ENCODE measurements around the gene AGFG1.

Gene AGFG1

GRCh38 chr2:227562581-227562980 lies 90.6 kb downstream of the AGFG1 start:
- Histone ChIP-seq H3K4me2 (ENCODE audit: low read length) (no peak overlapping the region), H3K9me3 (replicated peaks; ENCODE audit: low read length) (no peaks in the 10 kb centered on the region), H3K4me1 (ENCODE audit: control insufficient read depth, insufficient read depth, low read length) (no peaks in the 10 kb centered on the region), H3K4me3 (ENCODE audit: low read length) (no peak overlapping the region), H3K9ac (ENCODE audit: low read depth, low read length) (no peak overlapping the region), H3K27me3 (ENCODE audit: control insufficient read depth, insufficient read depth, low read length) (no peaks in the 10 kb centered on the region), H3K36me3 (ENCODE audit: insufficient read depth, low read length) (peaks cover 26% of the 10 kb centered on the region)

DNA sequence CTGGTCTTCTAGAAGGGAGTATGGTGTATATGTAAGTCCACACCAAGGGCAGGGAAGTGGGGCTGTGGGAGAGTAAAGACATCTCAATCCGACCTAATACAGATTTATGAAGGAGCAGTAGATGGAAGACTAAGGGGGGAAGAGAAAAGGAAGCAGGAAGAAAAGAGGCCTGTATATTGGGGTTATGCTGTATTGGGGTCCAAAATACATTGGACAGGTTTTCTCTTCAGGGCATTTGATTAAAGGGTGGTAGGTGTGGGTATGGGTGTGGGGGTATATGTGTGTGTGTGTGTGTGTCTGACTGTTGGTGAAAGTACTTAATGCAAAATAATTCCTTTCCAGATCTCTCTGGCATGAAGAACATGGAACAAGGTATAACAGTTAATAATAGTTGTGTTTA lies 93.1 kb downstream of the AGFG1 start:
- Histone ChIP-seq H3K4me2 (ENCODE audit: low read length) (no peak overlapping the region), H3K9me3 (replicated peaks; ENCODE audit: low read length) (no peaks in the 10 kb centered on the region), H3K27me3 (ENCODE audit: control insufficient read depth, insufficient read depth, low read length) (no peaks in the 10 kb centered on the region), H3K4me3 (ENCODE audit: low read length) (no peak overlapping the region), H3K36me3 (ENCODE audit: insufficient read depth, low read length) (peaks cover 18% of the 10 kb centered on the region), H3K4me1 (ENCODE audit: control insufficient read depth, insufficient read depth, low read length) (no peaks in the 10 kb centered on the region), H3K9ac (ENCODE audit: low read depth, low read length) (no peak overlapping the region)

- H3K27me3 ChIP-seq (ENCODE audit: control insufficient read depth, insufficient read depth, low read length), result no peaks in the 10 kb centered on the region
- no peak overlapping the region for H3K9ac ChIP-seq (ENCODE audit: low read depth, low read length)
- H3K4me3 ChIP-seq (ENCODE audit: low read length), result no peak overlapping the region
- no peaks in the 10 kb centered on the region for H3K4me1 ChIP-seq (ENCODE audit: control insufficient read depth, insufficient read depth, low read length)
- no peaks in the 10 kb centered on the region for H3K9me3 ChIP-seq (replicated peaks; ENCODE audit: low read length)
- no peak overlapping the region for H3K4me2 ChIP-seq (ENCODE audit: low read length)
- peaks cover 15% of the 10 kb centered on the region for H3K36me3 ChIP-seq (ENCODE audit: insufficient read depth, low read length)
Observed at GRCh38 chr2:227566012-227566411, 94.1 kb downstream of the AGFG1 start.

- H3K9ac ChIP-seq (ENCODE audit: low read depth, low read length), result no peak overlapping the region
- H3K4me2 ChIP-seq (ENCODE audit: low read length), result no peak overlapping the region
- H3K4me1 ChIP-seq (ENCODE audit: control insufficient read depth, insufficient read depth, low read length), result no peaks in the 10 kb centered on the region
- no peaks in the 10 kb centered on the region for H3K9me3 ChIP-seq (replicated peaks; ENCODE audit: low read length)
- peaks cover 4% of the 10 kb centered on the region for H3K36me3 ChIP-seq (ENCODE audit: insufficient read depth, low read length)
- H3K4me3 ChIP-seq (ENCODE audit: low read length), result no peak overlapping the region
- no peaks in the 10 kb centered on the region for H3K27me3 ChIP-seq (ENCODE audit: control insufficient read depth, insufficient read depth, low read length)
Observed at GRCh38 chr2:227568852-227569169, 96.9 kb downstream of the AGFG1 start.

DNA sequence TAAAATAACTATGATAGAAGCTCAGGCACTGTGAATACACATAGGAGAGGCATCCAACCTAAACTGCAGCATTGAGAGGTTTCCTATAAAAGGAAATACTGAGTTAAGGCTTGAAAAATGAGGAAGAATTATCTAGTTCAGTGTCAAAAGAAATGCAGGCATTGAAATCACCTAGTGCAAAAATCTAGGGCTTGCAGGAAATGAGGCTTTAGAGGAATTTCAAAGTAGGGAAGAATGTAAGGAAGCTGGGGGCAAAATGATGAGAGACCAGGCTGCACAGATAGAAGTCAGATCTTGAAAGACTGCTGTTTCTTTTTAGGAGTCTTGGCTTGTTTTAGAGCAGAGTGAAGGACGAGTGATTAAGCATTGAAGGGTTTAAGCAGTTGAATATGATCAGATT lies 98.7 kb downstream of the AGFG1 start:
- Histone ChIP-seq H3K9me3 (replicated peaks; ENCODE audit: low read length) (no peaks in the 10 kb centered on the region), H3K4me1 (ENCODE audit: control insufficient read depth, insufficient read depth, low read length) (no peaks in the 10 kb centered on the region), H3K9ac (ENCODE audit: low read depth, low read length) (no peak overlapping the region), H3K4me3 (ENCODE audit: low read length) (no peak overlapping the region), H3K27me3 (ENCODE audit: control insufficient read depth, insufficient read depth, low read length) (no peaks in the 10 kb centered on the region), H3K36me3 (ENCODE audit: insufficient read depth, low read length) (no peaks in the 10 kb centered on the region), H3K4me2 (ENCODE audit: low read length) (no peak overlapping the region)

GRCh38 chr2:227576110-227576509 lies 104.2 kb downstream of the AGFG1 start:
- H3K4me3 ChIP-seq (ENCODE audit: low read length), result no peak overlapping the region
- H3K36me3 ChIP-seq (ENCODE audit: insufficient read depth, low read length), result no peaks in the 10 kb centered on the region
- no peak overlapping the region for H3K4me2 ChIP-seq (ENCODE audit: low read length)
- H3K9ac ChIP-seq (ENCODE audit: low read depth, low read length), result no peak overlapping the region
- no peaks in the 10 kb centered on the region for H3K9me3 ChIP-seq (replicated peaks; ENCODE audit: low read length)
- H3K27me3 ChIP-seq (ENCODE audit: control insufficient read depth, insufficient read depth, low read length), result no peaks in the 10 kb centered on the region
- no peaks in the 10 kb centered on the region for H3K4me1 ChIP-seq (ENCODE audit: control insufficient read depth, insufficient read depth, low read length)

- Histone ChIP-seq H3K27me3 (ENCODE audit: control insufficient read depth, insufficient read depth, low read length) (no peaks in the 10 kb centered on the region), H3K9me3 (replicated peaks; ENCODE audit: low read length) (no peaks in the 10 kb centered on the region), H3K36me3 (ENCODE audit: insufficient read depth, low read length) (no peaks in the 10 kb centered on the region), H3K4me1 (ENCODE audit: control insufficient read depth, insufficient read depth, low read length) (no peaks in the 10 kb centered on the region), H3K9ac (ENCODE audit: low read depth, low read length) (no peak overlapping the region), H3K4me3 (ENCODE audit: low read length) (no peak overlapping the region), H3K4me2 (ENCODE audit: low read length) (no peak overlapping the region)
Observed at GRCh38 chr2:227576812-227577211, 104.9 kb downstream of the AGFG1 start.

GRCh38 chr2:227577555-227577954 lies 105.6 kb downstream of the AGFG1 start:
- H3K9me3 ChIP-seq (replicated peaks; ENCODE audit: low read length), result peaks cover 3% of the 10 kb centered on the region
- no peaks in the 10 kb centered on the region for H3K36me3 ChIP-seq (ENCODE audit: insufficient read depth, low read length)
- no peaks in the 10 kb centered on the region for H3K27me3 ChIP-seq (ENCODE audit: control insufficient read depth, insufficient read depth, low read length)
- H3K4me3 ChIP-seq (ENCODE audit: low read length), result no peak overlapping the region
- no peak overlapping the region for H3K4me2 ChIP-seq (ENCODE audit: low read length)
- H3K9ac ChIP-seq (ENCODE audit: low read depth, low read length), result no peak overlapping the region
- no peaks in the 10 kb centered on the region for H3K4me1 ChIP-seq (ENCODE audit: control insufficient read depth, insufficient read depth, low read length)

- H3K4me1 ChIP-seq (ENCODE audit: control insufficient read depth, insufficient read depth, low read length), result no peaks in the 10 kb centered on the region
- no peak overlapping the region for H3K4me3 ChIP-seq (ENCODE audit: low read length)
- peaks cover 3% of the 10 kb centered on the region for H3K9me3 ChIP-seq (replicated peaks; ENCODE audit: low read length)
- no peaks in the 10 kb centered on the region for H3K27me3 ChIP-seq (ENCODE audit: control insufficient read depth, insufficient read depth, low read length)
- H3K9ac ChIP-seq (ENCODE audit: low read depth, low read length), result no peak overlapping the region
- no peaks in the 10 kb centered on the region for H3K36me3 ChIP-seq (ENCODE audit: insufficient read depth, low read length)
- H3K4me2 ChIP-seq (ENCODE audit: low read length), result no peak overlapping the region
Observed at GRCh38 chr2:227578642-227579041, 106.7 kb downstream of the AGFG1 start.

DNA sequence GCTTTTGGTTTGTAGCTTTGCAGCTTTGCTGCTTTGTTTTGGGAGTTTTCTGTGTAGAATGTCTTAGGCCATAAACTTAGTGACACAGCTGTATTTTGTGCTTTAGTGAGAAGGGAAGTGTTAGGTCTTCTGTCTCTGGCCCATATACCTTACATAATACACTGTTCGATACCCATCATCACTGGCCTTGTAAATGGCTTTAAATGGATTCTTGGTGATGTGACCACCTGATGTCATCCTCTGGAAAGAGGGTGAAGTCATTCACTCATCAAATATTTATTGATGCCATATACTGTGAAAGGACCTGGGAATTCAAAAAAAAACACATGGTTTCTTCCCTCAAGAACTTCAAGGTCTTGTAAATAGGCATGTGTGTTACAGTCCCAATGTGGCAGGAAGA lies 107.8 kb downstream of the AGFG1 start:
- no peak overlapping the region for H3K9ac ChIP-seq (ENCODE audit: low read depth, low read length)
- H3K27me3 ChIP-seq (ENCODE audit: control insufficient read depth, insufficient read depth, low read length), result no peaks in the 10 kb centered on the region
- H3K4me2 ChIP-seq (ENCODE audit: low read length), result no peak overlapping the region
- no peaks in the 10 kb centered on the region for H3K4me1 ChIP-seq (ENCODE audit: control insufficient read depth, insufficient read depth, low read length)
- H3K4me3 ChIP-seq (ENCODE audit: low read length), result no peak overlapping the region
- H3K9me3 ChIP-seq (replicated peaks; ENCODE audit: low read length), result peaks cover 3% of the 10 kb centered on the region
- no peaks in the 10 kb centered on the region for H3K36me3 ChIP-seq (ENCODE audit: insufficient read depth, low read length)

GRCh38 chr2:227582369-227582768 lies 110.4 kb downstream of the AGFG1 start:
- Histone ChIP-seq H3K4me2 (ENCODE audit: low read length) (no peak overlapping the region), H3K9ac (ENCODE audit: low read depth, low read length) (no peak overlapping the region), H3K4me3 (ENCODE audit: low read length) (no peak overlapping the region), H3K9me3 (replicated peaks; ENCODE audit: low read length) (peaks cover 3% of the 10 kb centered on the region), H3K4me1 (ENCODE audit: control insufficient read depth, insufficient read depth, low read length) (no peaks in the 10 kb centered on the region), H3K36me3 (ENCODE audit: insufficient read depth, low read length) (no peaks in the 10 kb centered on the region), H3K27me3 (ENCODE audit: control insufficient read depth, insufficient read depth, low read length) (no peaks in the 10 kb centered on the region)

DNA sequence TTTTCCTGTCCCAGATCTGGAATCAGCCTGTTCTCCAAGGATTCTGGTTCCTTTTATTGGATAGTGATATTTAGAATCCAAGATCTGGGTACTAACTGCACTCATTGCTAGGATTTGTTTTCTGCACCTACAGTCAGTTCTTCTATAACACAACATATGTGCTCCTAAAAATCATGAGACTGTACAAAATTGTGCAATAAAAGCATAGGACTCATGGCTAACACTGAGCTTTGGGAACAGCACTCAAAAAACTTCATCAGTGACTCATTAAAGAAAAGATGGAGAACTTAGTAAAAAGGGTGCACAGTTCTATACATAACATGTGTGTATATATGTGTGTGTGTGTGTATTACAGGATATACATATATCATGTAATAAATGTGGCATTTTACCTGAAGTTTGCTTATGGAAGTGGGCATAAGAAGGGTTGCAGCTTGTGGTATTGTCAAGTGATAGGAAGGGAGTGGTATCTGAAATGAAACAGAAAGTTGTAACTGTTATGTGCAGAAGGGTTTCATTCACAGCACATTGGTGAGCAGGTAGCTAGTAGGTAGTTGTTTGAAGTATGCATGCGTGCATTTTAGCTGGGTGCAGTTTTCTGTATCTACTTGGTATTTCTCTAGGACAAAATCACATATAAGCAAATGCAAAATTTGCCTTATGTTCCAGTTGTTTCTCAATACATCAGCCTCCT lies 120.9 kb downstream of the AGFG1 start:
- no peaks in the 10 kb centered on the region for H3K27me3 ChIP-seq (ENCODE audit: control insufficient read depth, insufficient read depth, low read length)
- H3K9me3 ChIP-seq (replicated peaks; ENCODE audit: low read length), result no peaks in the 10 kb centered on the region
- H3K4me3 ChIP-seq (ENCODE audit: low read length), result no peak overlapping the region
- no peak overlapping the region for H3K9ac ChIP-seq (ENCODE audit: low read depth, low read length)
- no peak overlapping the region for H3K4me2 ChIP-seq (ENCODE audit: low read length)
- no peaks in the 10 kb centered on the region for H3K4me1 ChIP-seq (ENCODE audit: control insufficient read depth, insufficient read depth, low read length)
- H3K36me3 ChIP-seq (ENCODE audit: insufficient read depth, low read length), result no peaks in the 10 kb centered on the region
